NT2/D1 (cell line): Measurements from ENCODE around the gene EIF4A3.
A peak's percentile ranks its signal among the peaks of the same experiment; 100 is the strongest.

Experiments
- DNase-seq: peaks from one replicate; pipeline ENCODE4 v3.0.0-alpha.2; 2011; ENCODE audit warnings: low read depth, low spot score
- H3K27me3 ChIP-seq: 2 replicates; pipeline ENCODE4 v1.6.0; 2011; ENCODE audit warnings: mild to moderate bottlenecking; ENCODE audit not compliant: insufficient read length, insufficient read depth
- H3K36me3 ChIP-seq: 2 replicates; pipeline ENCODE4 v1.6.1; 2011; ENCODE audit warnings: mild to moderate bottlenecking, low read length, mixed read lengths; ENCODE audit not compliant: insufficient read depth, insufficient read length
- H3K4me1 ChIP-seq: 2 replicates; pipeline ENCODE4 v1.5.1; 2011; ENCODE audit not compliant: insufficient read depth, insufficient read length
- H3K4me3 ChIP-seq: 2 replicates; pipeline ENCODE4 v1.5.1; 2011; ENCODE audit warnings: low read depth; ENCODE audit not compliant: insufficient read length
- H3K9ac ChIP-seq: 2 replicates; pipeline ENCODE4 v1.6.0; 2011; ENCODE audit warnings: low read depth; ENCODE audit not compliant: insufficient read length
- H3K9me3 ChIP-seq: 2 replicates; pipeline ENCODE4 v1.5.1; 2011; ENCODE audit warnings: mild to moderate bottlenecking, low read length; ENCODE audit not compliant: insufficient read depth
- SUZ12 ChIP-seq: IDR thresholded peaks from 2 replicates; pipeline ENCODE4 v1.6.1; 2011; ENCODE audit not compliant: insufficient read length, insufficient read depth; ENCODE audit errors: extremely low read depth
- YY1 ChIP-seq: IDR thresholded peaks from 2 replicates; pipeline ENCODE4 v1.6.1; 2011; ENCODE audit not compliant: insufficient read length, insufficient read depth
- ZNF274 ChIP-seq: IDR thresholded peaks from 2 replicates; pipeline ENCODE4 v1.6.1; 2011; ENCODE audit warnings: mild to moderate bottlenecking, low read depth, low read length

The EIF4A3 gene

GRCh38 chr17:80101011-80101945, 45.6 kb downstream of the EIF4A3 start, which contains the start of gene GAA:
Gene GAA (plus strand): TSS chr17:80101581. CDS start chr17:80104587, 3,006 bp downstream.
- Histone ChIP-seq H3K4me3 (peak within 1 kb of the TSS; percentile 99), H3K9me3 (no peaks in the 10 kb centered on the region), H3K9ac (peak within 1 kb of the TSS; percentile 100), H3K36me3 (peaks cover 8% of the 10 kb centered on the region), H3K4me1 (peaks cover 19% of the 10 kb centered on the region), H3K27me3 (peaks cover 6% of the 10 kb centered on the region)
- peak; percentile 57 for DNase-seq
- no peak for TF ChIP-seq YY1
- TF ChIP-seq ZNF274: no peak
- TF ChIP-seq SUZ12: no peak

- Histone ChIP-seq H3K36me3 (peaks cover 4% of the 10 kb centered on the region), H3K4me1 (peaks cover 19% of the 10 kb centered on the region), H3K4me3 (no peak overlapping the region), H3K27me3 (peaks cover 6% of the 10 kb centered on the region), H3K9me3 (no peaks in the 10 kb centered on the region), H3K9ac (no peak overlapping the region)
- no peak for TF ChIP-seq ZNF274
- no peak for DNase-seq
These were observed 46.9 kb downstream of the EIF4A3 start for GRCh38 chr17:80100035-80100323.

GRCh38 chr17:80099291-80100034, 47.5 kb downstream of the EIF4A3 start:
- no peaks in the 10 kb centered on the region for H3K9me3 ChIP-seq
- no peak for DNase-seq
- H3K4me3 ChIP-seq: no peak overlapping the region
- H3K36me3 ChIP-seq: no peaks in the 10 kb centered on the region
- no peak overlapping the region for H3K9ac ChIP-seq
- no peak for TF ChIP-seq SUZ12
- no peak for TF ChIP-seq YY1
- no peak for TF ChIP-seq ZNF274
- H3K27me3 ChIP-seq: peaks cover 6% of the 10 kb centered on the region
- peaks cover 19% of the 10 kb centered on the region for H3K4me1 ChIP-seq

- peaks cover 10% of the 10 kb centered on the region for H3K4me1 ChIP-seq
- no peak for DNase-seq
- no peak for TF ChIP-seq ZNF274
- TF ChIP-seq YY1: no peak
- TF ChIP-seq SUZ12: no peak
- peaks cover 6% of the 10 kb centered on the region for H3K27me3 ChIP-seq
- H3K9ac ChIP-seq: no peak overlapping the region
- H3K36me3 ChIP-seq: no peaks in the 10 kb centered on the region
- no peaks in the 10 kb centered on the region for H3K9me3 ChIP-seq
- no peak overlapping the region for H3K4me3 ChIP-seq
These were observed 48.9 kb downstream of the EIF4A3 start for GRCh38 chr17:80097844-80098691.

- no peak overlapping the region for H3K4me3 ChIP-seq
- H3K27me3 ChIP-seq: peaks cover 6% of the 10 kb centered on the region
- DNase-seq: no peak
- no peaks in the 10 kb centered on the region for H3K9me3 ChIP-seq
- H3K36me3 ChIP-seq: no peaks in the 10 kb centered on the region
- no peak for TF ChIP-seq YY1
- no peak for TF ChIP-seq ZNF274
- TF ChIP-seq SUZ12: no peak
- H3K9ac ChIP-seq: peak overlapping the region; percentile 17
- peaks cover 9% of the 10 kb centered on the region for H3K4me1 ChIP-seq
These were observed 49.8 kb downstream of the EIF4A3 start for GRCh38 chr17:80097127-80097621.

GRCh38 chr17:80096561-80097021, 50.3 kb downstream of the EIF4A3 start:
- H3K27me3 ChIP-seq: peaks cover 6% of the 10 kb centered on the region

More at GRCh38 chr17:80096561-80097021, 50.3 kb downstream of the EIF4A3 start:
- no peak for DNase-seq
- H3K4me3 ChIP-seq: no peak overlapping the region
- no peaks in the 10 kb centered on the region for H3K9me3 ChIP-seq
- peaks cover 9% of the 10 kb centered on the region for H3K4me1 ChIP-seq
- H3K9ac ChIP-seq: peak overlapping the region; percentile 17
- H3K36me3 ChIP-seq: no peaks in the 10 kb centered on the region
- TF ChIP-seq YY1 (no peak), ZNF274 (no peak), SUZ12 (no peak)
